Esophagus squamous epithelium (tissue), 5 donors: ENCODE results near the gene GABRA5. TPM values are rescaled to one million over a fixed set of nuclear protein-coding genes. Genes with fewer than 3 reads are reported as not detected.

Experiments
- DNase-seq: peaks from one replicate; lab custom pipeline; 2025; lab: John Stamatoyannopoulos, UW
- H3K27ac ChIP-seq, 4 donors: fragments of 200-600 bp; sonication (generic); one replicate each; pipeline ENCODE4 v1.5.1; 2016 to 2019; ENCODE audit warnings: mild to moderate bottlenecking in 1 of 4
- H3K27me3 ChIP-seq, 4 donors: fragments of 200-600 bp; sonication (generic); 1 replicate in 3 of 4; 2 replicates in 1 of 4; pipeline versions ENCODE4 v1.5.1 to v1.6.0; 2017 to 2021; ENCODE audit warnings: antibody characterized with exemption in 1 of 4
- H3K36me3 ChIP-seq, 3 donors: fragments of 200-600 bp; sonication (generic); one replicate each; pipeline ENCODE4 v1.5.1; 2016 to 2019
- H3K4me1 ChIP-seq, 3 donors: fragments of 200-600 bp; sonication (generic); one replicate each; pipeline ENCODE4 v1.5.1; 2017 to 2019
- H3K4me3 ChIP-seq, 4 donors: fragments of 200-600 bp; sonication (generic); 1 replicate in 3 of 4; 2 replicates in 1 of 4; pipeline ENCODE4 v1.5.1; 2016 to 2019; ENCODE audit warnings: mild to moderate bottlenecking in 2 of 4, moderate library complexity in 1 of 4
- H3K9me3 ChIP-seq, 3 donors: fragments of 200-600 bp; sonication (generic); one replicate each; pipeline ENCODE4 v1.5.1; 2016 to 2019
- POLR2A ChIP-seq, 4 donors: fragments of 450-650 bp; IDR thresholded peaks; one replicate each; pipeline ENCODE4 v1.6.1; 2017; ENCODE audit warnings: antibody characterized with exemption in 4 of 4, mild to moderate bottlenecking in 4 of 4, moderate library complexity in 3 of 4
- WGBS, 2 donors: methylation state at CpG; one replicate each; pipeline ENCODE4 v1.1.5; 2018; 5-methylcytosine and 5-hydroxymethylcytosine counted together
- intact Hi-C: fragments of 100-400 bp; cut with DNase I; formaldehyde crosslinking; loops from one replicate; pipeline ENCODE4 v1.15.0; 2022
- total RNA-seq, 4 donors: library from RNA; depleted of rRNA; stranded (reverse); fragments of >200 nt; gene quantifications; one replicate each; pipeline ENCODE4 v1.1.0, GENCODE V29; 2016
- TF ChIP-seq, protein P1 (sequence below), 6 experiments: fragments of 450-650 bp in 4 of 6; fragments of 200-600 bp in 2 of 6; sonication (generic) in 2 of 6; IDR thresholded peaks; one replicate each; pipeline ENCODE4 v1.5.1; 2016 to 2019; ENCODE audit warnings: antibody characterized with exemption in 6 of 6, mild to moderate bottlenecking in 4 of 6, moderate library complexity in 4 of 6
- donor health status: DM: yes; HTN: yes; CAD: no.

The GABRA5 gene
- total RNA-seq, 4 donors from 2014 or later: 0.57 TPM; not detected in 2

DNA sequence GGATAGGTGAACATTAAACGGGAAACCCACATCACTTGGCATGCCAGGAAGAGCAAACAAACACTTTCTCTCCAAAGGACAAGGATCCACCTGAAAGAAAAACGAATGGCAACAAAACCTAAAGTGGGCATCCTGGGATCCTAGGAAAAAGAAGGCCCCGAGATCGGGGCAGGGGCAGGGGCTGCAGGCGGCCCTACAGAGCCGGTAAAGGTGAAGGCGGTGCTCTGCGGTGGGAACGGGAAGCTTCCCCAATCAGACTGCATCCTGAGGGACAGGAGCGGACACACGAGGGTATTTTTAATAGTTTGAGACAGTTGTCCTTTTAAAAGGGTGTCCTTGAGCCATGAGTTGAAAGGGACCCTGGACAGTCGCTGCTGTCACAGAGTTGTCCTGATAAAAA is 24.9 kb upstream of the GABRA5 start:
- Histone ChIP-seq H3K4me1 (no peaks in the 10 kb centered on the region), H3K4me3 (no peak overlapping the region), H3K9me3 (peaks cover 0 to 3% (median 0%) of the 10 kb centered on the region in 3 donors), H3K27ac (no peak overlapping the region), H3K36me3 (no peaks in the 10 kb centered on the region), H3K27me3 (peaks cover 0 to 31% (median 0%) of the 10 kb centered on the region in 4 donors)
- TF ChIP-seq, protein P1, sequence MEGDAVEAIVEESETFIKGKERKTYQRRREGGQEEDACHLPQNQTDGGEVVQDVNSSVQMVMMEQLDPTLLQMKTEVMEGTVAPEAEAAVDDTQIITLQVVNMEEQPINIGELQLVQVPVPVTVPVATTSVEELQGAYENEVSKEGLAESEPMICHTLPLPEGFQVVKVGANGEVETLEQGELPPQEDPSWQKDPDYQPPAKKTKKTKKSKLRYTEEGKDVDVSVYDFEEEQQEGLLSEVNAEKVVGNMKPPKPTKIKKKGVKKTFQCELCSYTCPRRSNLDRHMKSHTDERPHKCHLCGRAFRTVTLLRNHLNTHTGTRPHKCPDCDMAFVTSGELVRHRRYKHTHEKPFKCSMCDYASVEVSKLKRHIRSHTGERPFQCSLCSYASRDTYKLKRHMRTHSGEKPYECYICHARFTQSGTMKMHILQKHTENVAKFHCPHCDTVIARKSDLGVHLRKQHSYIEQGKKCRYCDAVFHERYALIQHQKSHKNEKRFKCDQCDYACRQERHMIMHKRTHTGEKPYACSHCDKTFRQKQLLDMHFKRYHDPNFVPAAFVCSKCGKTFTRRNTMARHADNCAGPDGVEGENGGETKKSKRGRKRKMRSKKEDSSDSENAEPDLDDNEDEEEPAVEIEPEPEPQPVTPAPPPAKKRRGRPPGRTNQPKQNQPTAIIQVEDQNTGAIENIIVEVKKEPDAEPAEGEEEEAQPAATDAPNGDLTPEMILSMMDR (IDR thresholded peaks at IDR 0.05): no peak
- no peak for TF ChIP-seq POLR2A (IDR thresholded peaks at IDR 0.05)
- WGBS, 2 donors: 33 to 40% methylated on average over 11 to 12 of the region's 12 CpGs
- intact Hi-C loops: no loop called here
- DNase-seq: no peak

DNA sequence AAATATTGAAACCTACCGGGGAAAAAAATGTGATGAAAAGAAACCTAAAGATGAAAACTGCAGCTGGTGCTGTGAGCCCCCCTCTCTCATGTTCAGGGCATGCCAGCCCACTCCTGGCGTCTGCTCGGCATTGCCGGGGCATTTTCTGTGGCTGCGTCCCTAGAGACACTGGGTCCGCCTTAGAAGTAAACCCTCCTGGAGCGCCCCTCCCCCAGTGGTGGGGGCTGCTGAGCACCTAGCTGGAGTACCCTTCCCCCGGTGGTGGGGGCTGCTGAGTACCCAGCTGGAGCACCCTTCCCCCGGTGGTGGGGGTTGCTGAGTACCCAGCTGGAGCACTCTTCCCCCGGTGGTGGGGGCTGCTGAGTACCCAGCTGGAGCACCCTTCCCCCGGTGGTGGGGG is 24.5 kb upstream of the GABRA5 start:
- intact Hi-C loops: no loop called here
- peaks cover 0 to 3% (median 0%) of the 10 kb centered on the region in 3 donors for H3K9me3 ChIP-seq
- no peak overlapping the region for H3K4me3 ChIP-seq
- no peaks in the 10 kb centered on the region for H3K36me3 ChIP-seq
- WGBS, 2 donors: 50 to 75% methylated on average over 4 to 6 of the region's 11 CpGs
- no peaks in the 10 kb centered on the region for H3K4me1 ChIP-seq
- DNase-seq: no peak
- TF ChIP-seq, protein P1 (IDR thresholded peaks at IDR 0.05): no peak
- H3K27ac ChIP-seq: no peak overlapping the region
- H3K27me3 ChIP-seq: peaks cover 0 to 31% (median 0%) of the 10 kb centered on the region in 4 donors

DNA sequence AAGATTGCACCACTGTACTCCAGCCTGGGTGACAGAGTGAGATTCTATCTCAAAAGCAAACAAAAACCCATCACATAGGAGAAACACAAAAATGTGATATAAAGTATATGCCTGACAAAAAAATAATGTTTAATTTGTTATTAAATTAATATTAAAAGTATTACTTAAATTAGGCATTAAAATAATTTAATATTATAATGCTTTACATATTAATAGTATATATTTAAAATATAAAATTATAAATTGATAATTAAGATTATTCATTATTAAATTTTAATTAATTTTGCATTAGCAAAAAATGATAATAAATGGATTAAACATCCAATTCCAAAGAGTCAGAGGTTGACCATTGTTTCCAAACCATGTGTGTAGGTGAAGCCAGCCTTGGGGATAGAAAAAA is 22.0 kb upstream of the GABRA5 start:
- Histone ChIP-seq H3K36me3 (no peaks in the 10 kb centered on the region), H3K4me1 (no peaks in the 10 kb centered on the region), H3K27me3 (peaks cover 0 to 16% (median 0%) of the 10 kb centered on the region in 4 donors), H3K27ac (no peak overlapping the region), H3K9me3 (peaks cover 0 to 4% (median 0%) of the 10 kb centered on the region in 3 donors), H3K4me3 (no peak overlapping the region)
- DNase-seq: no peak
- TF ChIP-seq, protein P1 (IDR thresholded peaks at IDR 0.05): no peak
- intact Hi-C loops: no loop called here

DNA sequence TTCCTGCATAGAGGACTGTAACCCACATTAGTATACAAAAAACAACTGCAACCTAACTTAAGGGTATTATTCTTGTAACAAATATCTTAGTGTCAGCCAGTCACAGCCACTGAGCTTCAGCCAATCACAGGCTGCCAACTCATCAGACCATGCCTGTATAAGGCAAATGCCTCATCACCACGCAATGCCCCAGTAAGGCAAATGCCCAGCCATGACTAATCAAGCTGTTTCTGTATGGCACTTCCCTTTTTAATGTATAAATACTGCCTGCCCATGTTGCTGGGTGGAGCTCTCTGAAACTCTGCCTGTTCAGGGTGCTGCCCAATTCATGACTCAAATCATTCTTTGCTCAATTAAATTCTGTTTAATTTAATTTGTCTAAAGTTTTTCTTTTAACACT is 18.4 kb upstream of the GABRA5 start:
- no peaks in the 10 kb centered on the region for H3K4me1 ChIP-seq
- 47 to 53% methylated on average over 1 of the region's 1 CpG for WGBS, 2 donors
- intact Hi-C loops: no loop called here
- H3K27ac ChIP-seq: no peak overlapping the region
- DNase-seq: no peak
- TF ChIP-seq, protein P1 (IDR thresholded peaks at IDR 0.05): no peak
- no peaks in the 10 kb centered on the region for H3K36me3 ChIP-seq
- H3K4me3 ChIP-seq: no peak overlapping the region
- peaks cover 0 to 4% (median 0%) of the 10 kb centered on the region in 3 donors for H3K9me3 ChIP-seq
- no peaks in the 10 kb centered on the region for H3K27me3 ChIP-seq

DNA sequence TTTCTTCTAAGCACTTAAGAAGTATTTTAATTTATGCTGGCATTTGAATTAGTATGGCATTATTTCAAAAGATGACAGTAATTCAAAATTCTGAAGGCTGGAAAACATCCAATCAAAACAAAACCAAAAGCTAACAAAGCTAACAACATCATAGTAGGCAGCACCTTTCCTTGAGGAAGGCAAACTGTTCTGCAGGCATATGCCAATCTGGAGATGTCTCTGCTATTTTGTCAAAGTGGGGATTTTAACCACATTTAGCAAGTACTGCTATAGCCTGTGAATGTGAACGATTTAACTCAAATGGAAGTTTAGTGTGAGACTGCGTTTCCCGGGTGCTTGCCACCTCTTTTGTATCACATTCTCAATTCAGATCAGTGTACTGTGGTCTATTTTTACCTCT is 16.7 kb upstream of the GABRA5 start:
- H3K9me3 ChIP-seq: peaks cover 0 to 4% (median 0%) of the 10 kb centered on the region in 3 donors
- H3K27me3 ChIP-seq: no peaks in the 10 kb centered on the region
- intact Hi-C loops: no loop called here
- WGBS, 2 donors: 89 to 95% methylated on average over 3 of the region's 3 CpGs
- no peaks in the 10 kb centered on the region for H3K36me3 ChIP-seq
- H3K27ac ChIP-seq: no peak overlapping the region
- no peak for TF ChIP-seq POLR2A (IDR thresholded peaks at IDR 0.05)
- TF ChIP-seq, protein P1 (IDR thresholded peaks at IDR 0.05): no peak
- H3K4me1 ChIP-seq: no peaks in the 10 kb centered on the region
- DNase-seq: no peak
- no peak overlapping the region for H3K4me3 ChIP-seq
